GM21825 (cell line): ENCODE results near the gene ELK3.
A peak's percentile ranks its signal among the peaks of the same experiment; 100 is the strongest.

Source experiments
- ATAC-seq: cut with Tn5 transposase; IDR thresholded peaks from one replicate; pipeline ENCODE4 v1.9.1; 2021; ENCODE audit warnings: mild to moderate bottlenecking, moderate library complexity; ENCODE audit not compliant: unreplicated experiment

Gene ELK3

GRCh38 chr12:96187956-96188355 lies 6.2 kb upstream of the ELK3 start:
- no peak for ATAC-seq

DNA sequence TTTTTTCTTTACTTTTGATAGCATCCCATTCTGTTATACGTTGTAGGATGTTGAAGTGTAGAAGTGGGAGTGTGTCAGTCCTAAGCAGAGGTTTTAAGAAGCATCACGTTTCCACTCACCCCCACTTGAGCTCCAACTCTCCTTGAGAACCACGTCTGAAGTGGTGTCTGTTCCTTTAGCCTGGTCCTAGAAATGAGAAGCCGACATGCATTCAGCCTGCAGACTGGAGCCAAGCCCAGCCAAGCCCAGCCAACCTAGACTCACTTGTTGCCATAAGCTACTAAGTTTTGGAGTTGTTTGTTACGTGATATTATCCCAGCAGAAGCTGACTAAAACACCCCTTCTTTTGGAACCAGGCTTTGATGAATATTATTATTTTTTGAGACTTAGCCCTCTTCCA lies 4.4 kb upstream of the ELK3 start:
- ATAC-seq, result no peak

DNA sequence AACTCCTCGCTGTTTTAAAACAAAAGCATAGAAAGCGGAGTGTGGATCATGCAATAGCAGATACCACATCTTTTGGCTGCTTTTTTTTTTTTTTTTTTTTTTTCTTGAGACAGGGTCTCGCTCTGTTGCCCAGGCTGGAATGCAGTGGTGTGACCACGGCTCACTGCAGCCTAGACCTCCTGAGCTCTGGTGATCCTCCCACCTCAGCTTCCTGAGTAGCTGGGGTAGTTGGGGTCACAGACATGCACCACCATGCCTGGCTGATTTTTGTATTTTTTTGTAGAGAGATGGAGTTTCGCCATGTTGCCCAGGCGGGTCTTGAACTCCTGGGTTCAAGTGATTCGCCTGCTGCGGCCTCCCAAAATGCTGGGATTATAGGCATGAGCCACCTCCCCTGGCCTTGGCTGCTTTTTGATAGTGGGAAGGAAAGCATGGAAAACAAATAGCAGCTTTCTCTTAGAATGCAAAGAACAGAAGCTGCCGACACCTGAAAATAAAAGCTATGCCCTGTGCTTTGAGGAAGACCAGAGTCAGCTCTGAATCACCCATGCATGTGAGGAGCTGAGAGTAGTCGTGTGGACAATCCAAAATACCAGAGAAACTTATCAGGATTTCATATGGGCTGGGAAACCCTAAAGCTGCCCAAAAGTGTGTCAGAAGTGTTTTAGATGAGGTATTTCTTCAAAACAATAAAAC lies 3.6 kb upstream of the ELK3 start:
- no peak for ATAC-seq

DNA sequence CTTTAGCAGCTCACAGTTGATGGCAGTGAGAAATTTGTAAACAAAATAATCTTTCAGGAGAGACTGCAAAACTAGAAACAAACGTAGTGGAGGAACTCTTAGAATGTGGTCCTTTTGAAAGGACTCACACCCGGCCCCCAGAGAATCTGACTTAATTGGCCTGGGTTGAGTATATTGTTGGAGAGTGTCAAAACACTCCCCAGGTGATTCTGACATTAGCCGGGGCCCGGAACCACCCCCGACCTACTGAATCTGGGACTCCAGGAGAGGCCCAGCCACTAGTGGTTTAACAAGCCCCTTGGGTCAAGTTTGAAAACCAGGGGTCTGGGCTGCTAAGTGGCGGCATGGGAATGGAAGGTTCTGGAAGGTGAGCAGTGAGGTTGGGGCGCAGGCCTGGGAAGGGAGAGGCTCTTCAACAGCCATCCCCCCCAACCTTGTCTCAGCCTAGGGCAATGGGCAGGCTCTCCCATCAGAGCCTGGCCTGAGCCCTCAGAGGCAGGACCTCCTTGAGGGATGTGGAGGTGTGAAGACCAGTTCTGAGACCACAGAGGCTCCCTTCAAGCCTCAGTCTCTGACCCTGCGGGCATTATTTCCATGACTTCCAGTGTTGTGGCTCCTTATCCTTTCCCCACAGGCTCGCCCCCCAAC lies 1.1 kb upstream of the ELK3 start:
- no peak for ATAC-seq

DNA sequence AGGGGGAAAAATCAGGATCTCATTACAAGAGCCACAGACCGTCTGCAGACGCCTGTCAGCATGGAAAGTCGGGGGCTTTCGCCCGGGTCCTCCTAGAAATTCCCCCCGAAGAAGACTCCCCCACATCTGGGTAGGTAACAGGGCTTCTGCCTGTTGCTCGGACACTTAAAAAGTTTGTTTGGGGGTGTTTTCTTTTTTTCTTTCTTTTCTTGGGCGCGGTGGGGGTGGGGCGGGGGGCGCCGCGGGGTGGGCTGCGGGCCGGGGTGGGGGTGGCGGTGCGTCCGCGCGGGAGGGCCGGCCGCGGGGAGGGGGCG lies 358 bp downstream of the ELK3 start:
- peak; percentile 9 for ATAC-seq

DNA sequence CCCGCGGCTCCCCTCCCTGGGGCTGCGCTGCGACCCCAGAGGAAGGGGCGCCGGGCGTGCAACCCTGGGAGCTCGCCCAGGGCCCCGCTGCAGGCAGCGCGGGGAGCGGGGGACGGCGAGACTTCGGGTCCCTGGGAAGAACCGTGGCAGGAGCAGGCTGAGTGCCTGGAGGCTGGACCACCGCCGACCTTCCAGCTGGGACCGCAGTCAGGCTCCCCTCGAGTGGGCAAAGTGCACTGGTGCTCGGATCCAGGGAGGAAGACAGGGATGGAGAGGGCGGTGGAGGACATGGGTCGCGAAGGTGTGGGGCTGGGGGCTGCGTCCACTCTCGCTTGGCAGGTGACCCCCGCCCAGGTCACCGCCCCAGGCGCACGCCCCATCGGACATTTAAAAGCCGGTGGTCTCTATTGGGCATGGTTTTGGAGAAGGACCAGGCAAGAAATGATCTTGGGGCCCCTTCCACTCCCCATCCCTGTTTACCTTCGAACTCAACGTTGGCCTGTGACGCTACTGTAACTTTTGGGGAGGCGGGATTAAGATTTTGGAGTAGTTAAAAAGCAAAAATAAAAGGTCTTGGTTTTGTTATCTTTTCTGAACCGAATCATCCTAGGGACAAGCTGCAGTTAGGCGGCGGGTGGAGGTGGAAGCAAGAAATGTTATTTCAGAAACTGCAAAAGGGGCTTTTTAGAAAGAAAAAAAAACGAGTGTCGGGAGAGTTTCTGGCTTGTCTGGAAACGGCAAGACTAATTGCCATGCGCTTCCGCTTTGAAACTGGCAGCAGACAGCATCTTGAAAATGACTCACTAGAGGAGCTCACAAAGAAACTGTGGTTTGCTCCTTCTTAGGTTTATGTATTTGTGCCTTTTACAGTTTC lies 1.0 kb downstream of the ELK3 start:
- ATAC-seq, result peak; percentile 78

DNA sequence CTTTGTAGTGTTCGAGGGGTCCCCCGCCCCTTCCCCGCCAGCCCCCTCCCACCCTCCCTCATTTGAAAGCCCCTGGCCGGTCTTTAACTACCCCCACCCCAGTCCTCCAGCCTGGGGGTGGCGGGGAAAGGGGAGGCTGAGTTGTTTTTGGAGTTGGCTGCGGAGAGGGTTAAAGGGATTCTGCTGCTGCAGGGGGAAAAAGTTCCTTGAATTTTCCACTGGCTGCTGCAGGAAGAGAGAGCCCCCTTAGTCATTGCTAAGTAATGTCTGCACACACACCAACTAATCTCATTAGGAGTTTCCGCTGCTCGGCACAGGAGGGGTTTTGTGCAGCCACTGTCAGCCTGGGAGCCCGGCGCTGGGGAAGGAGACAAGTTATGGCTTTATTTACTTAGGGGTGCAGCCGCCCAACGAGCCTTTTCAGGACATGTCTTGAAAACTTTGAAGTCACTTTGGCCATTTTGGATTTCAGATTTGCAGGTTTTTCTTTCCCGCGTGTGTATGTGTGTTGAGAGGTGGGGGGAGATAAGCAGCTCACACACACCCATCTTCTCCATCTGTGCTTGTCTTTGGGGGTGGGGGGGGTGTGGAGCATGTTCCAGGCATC lies 1.8 kb downstream of the ELK3 start:
- ATAC-seq, result no peak

GRCh38 chr12:96196781-96197180 lies 2.6 kb downstream of the ELK3 start:
- ATAC-seq, result no peak

DNA sequence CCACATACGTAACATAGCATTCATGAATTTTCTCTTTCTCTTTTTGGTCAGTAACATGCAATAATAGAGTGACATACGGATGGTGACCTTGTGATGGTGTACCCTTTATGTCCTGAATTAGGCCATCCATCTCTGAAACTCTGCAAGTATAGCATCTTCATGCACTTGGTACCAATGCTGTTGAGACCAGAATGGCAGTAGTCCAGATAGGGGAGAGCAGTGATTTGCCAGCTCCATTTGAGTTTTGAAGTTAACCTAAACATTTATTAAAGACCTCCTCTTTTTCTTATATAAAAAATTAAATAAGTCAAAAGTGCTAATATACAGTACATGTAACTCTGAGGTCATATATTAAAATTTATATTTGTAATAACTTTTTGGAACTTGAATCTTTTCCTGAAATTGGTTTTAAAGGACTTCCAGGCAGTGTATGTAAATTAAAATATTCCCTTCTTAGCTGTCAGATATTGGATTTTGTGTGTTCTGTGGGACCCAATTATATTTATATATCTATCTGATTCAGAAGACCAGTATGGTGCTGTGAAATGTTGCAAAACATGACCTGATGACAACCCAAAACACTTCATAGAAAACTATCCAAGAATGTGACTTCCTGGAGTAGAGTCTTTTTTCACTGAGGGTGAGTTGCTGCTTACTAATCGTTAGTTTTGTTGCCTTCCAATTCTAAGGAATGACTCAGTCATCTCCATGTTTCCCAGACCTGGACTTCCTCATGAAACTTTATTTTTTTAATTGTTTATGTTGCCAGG lies 3.5 kb downstream of the ELK3 start:
- ATAC-seq, result no peak

- no peak for ATAC-seq
These were observed 4.8 kb downstream of the ELK3 start for GRCh38 chr12:96198965-96199364.

DNA sequence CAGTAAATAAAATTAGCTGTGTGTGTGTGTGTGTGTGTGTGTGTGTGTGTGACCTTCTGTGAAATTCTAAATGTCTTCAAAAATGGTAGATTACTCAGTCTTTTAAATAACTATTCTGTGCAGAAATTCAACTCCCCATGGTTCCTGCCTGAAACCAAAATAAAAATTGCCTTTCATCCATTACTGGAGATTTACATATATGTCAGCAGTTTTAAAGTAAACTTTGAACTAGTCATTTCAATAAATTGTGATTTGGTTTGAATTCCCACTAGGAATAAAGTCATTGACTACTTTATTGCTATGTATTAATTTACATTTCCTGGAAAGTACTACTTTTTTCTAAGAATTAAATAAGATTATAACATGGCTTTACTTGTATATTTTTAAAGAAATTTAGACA lies 5.3 kb downstream of the ELK3 start:
- no peak for ATAC-seq

GRCh38 chr12:96201272-96202227 lies 7.4 kb downstream of the ELK3 start:
- no peak for ATAC-seq

GRCh38 chr12:96204381-96204780 lies 10.2 kb downstream of the ELK3 start:
- ATAC-seq, result no peak

DNA sequence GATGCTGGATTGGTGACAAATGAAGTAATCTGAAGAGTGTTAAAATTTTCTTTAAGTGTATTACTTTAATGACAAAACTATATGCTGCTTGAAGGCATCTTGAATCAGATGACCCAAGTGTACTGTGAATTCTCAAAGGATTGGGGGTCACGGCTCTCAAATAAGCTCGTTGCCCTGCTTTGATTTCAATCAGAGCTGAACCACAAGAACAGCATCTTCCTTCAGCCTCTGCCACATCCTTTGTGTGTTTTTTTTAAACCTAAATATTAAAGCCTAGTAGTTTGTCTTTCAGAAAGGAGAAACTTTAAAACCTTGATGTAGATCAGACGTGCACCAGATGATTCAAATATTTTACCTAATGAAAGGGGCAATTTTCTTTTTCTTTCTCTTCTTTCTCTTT lies 11.7 kb downstream of the ELK3 start:
- no peak for ATAC-seq

DNA sequence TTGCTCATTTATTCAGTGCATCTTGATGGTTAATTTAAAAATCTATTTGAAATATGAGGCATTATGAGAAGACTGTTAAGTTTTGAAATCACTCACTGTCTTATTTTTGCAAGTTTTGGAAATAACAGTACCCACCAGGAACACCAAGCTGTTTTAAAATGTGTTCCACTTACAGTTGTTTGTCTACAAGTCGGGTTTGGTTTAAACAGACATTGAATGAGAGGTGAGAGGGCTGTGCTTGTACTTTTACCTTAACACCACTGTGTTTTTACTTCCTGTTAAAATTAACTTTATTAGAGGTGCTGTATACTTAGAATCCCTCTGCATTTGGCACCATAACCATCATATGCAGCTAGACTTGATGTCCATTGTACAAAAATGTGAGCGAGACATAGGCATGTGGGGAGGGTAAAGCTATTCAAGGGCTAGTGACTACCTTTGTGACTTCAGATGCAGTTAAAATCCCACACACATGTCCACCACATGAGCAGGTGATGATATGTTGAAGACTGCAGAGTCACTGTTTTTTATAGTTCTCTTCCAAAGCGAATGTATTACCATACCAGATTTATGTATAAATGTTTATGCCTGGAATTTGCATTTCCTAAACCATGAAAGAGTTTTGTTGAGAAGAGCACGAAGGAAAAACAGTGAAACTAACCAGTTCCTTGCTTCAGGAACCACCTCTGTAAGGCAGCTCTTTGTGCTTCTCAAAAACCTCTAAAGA lies 12.9 kb downstream of the ELK3 start:
- no peak for ATAC-seq

DNA sequence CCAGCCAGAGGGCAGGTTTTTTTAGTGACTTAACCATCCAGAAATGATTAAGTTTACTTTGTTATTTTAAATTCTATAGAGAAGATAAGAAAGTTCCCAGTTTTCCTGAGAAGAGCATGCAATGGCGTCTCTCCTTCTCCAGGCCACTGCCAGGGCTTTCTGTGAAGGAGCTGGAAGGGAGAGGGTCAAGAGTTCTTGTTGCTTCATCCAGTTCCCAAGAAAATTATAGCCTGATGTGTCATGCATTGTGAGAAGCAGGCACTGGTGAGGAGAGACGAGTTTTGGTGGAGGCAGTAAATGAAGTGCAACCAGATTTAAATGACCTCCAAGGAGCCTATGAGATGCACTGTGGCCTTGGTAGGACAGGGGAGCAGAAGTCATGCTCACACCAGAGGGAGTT lies 14.2 kb downstream of the ELK3 start:
- no peak for ATAC-seq

- no peak for ATAC-seq
These were observed 14.8 kb downstream of the ELK3 start for GRCh38 chr12:96208801-96209549.

GRCh38 chr12:96210376-96211055 lies 16.3 kb downstream of the ELK3 start:
- no peak for ATAC-seq
